GM12864 (cell line): ENCODE measurements around the gene COL8A1.
A peak's percentile ranks its signal among the peaks of the same experiment; 100 is the strongest.
"Not testable (repeated sequence)": the region's sequence is repeated elsewhere in the genome, so short reads cannot be mapped to it uniquely, and the experiment has no call there.

Source experiments
- DNase-seq: peaks from one replicate; pipeline ENCODE4 v3.0.0-alpha.2; 2011; ENCODE audit warnings: low read depth
- H3K4me3 ChIP-seq: 2 replicates; pipeline ENCODE4 v1.5.1; 2011; ENCODE audit warnings: mild to moderate bottlenecking, low read depth, low read length, control low read depth
- TF ChIP-seq, protein P1 (sequence below): IDR thresholded peaks from 2 replicates; pipeline ENCODE4 v1.5.1; 2011; ENCODE audit warnings: low read depth, mild to moderate bottlenecking, moderate library complexity, low read length, control low read depth, inconsistent platforms; ENCODE audit errors: missing control alignments

The COL8A1 gene

GRCh38 chr3:99730870-99731269 lies 92.5 kb downstream of the COL8A1 start:
- TF ChIP-seq, protein P1, sequence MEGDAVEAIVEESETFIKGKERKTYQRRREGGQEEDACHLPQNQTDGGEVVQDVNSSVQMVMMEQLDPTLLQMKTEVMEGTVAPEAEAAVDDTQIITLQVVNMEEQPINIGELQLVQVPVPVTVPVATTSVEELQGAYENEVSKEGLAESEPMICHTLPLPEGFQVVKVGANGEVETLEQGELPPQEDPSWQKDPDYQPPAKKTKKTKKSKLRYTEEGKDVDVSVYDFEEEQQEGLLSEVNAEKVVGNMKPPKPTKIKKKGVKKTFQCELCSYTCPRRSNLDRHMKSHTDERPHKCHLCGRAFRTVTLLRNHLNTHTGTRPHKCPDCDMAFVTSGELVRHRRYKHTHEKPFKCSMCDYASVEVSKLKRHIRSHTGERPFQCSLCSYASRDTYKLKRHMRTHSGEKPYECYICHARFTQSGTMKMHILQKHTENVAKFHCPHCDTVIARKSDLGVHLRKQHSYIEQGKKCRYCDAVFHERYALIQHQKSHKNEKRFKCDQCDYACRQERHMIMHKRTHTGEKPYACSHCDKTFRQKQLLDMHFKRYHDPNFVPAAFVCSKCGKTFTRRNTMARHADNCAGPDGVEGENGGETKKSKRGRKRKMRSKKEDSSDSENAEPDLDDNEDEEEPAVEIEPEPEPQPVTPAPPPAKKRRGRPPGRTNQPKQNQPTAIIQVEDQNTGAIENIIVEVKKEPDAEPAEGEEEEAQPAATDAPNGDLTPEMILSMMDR = no peak
- DNase-seq = no peak
- H3K4me3 ChIP-seq = no peak overlapping the region

DNA sequence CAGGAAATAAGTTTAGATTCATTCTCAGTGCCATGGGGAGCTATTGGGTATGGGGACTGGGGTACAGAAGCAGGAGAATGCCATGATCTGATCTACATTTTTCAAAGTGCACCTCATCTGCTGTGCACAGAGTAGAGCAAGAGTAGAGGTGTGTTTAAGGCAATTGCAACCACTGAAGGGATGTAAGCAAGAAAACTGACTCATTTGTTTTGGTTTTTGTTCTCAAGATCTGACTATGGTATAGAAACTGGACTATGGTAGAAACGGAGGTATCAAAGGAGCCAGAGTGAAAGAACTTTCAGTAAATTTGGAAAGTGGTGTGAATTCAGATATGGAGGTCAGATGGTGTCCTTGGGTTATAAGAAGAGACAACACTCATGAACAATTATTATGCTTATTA lies 93.1 kb downstream of the COL8A1 start:
- H3K4me3 ChIP-seq = no peak overlapping the region
- DNase-seq = no peak
- TF ChIP-seq, protein P1 = no peak

DNA sequence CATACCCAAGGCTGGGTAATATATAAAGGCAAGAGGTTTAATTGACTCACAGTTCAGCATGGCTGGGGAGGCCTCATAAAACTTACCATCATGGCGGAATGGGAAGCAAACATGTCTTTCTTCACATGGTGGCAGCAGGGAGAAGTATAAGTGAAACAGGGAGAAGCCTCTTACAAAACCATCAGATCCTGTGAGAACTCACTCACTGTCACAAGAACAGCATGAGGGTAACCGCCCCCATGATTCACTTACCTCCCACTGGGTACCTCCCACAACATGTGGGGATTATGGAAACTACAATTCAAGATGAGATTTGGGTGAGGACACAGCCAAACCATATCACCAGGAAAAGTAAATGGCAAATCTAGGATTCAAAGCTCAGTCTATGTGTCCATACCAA lies 102.0 kb downstream of the COL8A1 start:
- H3K4me3 ChIP-seq, DNase-seq: not testable (repeated sequence)

DNA sequence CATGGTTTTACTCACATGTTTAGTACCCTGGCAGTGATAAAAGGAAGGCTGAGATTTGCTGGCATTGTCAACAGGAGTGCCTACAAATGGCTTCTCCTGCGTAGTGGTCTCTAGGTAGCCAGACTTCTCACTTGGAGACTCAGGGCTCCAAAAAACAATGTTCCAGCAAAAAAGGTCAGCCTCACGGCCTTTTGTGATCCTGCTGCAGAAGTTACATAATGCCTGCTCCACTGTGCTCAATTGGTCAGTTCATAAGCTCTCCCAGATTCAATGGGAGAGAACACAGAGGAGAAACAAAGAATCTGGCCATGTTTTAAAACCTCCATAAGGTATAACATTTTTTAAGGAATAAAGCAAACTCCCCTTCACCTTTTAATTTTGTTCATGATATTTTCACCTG lies 103.2 kb downstream of the COL8A1 start:
- no peak overlapping the region for H3K4me3 ChIP-seq
- TF ChIP-seq, protein P1 = no peak
- no peak for DNase-seq

DNA sequence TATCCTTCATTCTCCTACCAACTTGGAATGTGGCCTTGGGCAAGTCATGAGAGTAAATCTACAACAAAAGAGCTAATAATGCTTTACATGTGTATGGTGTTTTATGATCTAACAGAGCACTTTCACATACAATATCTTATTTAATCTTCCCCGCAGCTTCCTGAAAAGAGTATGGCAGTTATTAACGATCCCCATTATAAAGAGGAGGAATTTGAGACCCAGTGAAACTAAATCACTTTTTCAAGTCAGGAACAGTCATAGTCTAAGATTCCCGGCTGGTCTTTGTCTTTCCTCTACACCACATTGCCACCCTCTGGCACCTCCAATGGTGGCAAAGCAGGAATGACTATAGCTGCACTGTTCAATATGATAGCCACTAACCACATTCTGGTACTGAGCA lies 109.5 kb downstream of the COL8A1 start:
- no peak for DNase-seq

GRCh38 chr3:99751649-99752048 lies 113.3 kb downstream of the COL8A1 start:
- no peak overlapping the region for H3K4me3 ChIP-seq
- TF ChIP-seq, protein P1 = no peak
- no peak for DNase-seq

More for the DNA sequence above, 109.5 kb downstream of the COL8A1 start:
- H3K4me3 ChIP-seq = no peak overlapping the region
- TF ChIP-seq, protein P1 = no peak

- TF ChIP-seq, protein P1 = peak; percentile 65
- DNase-seq = peak; percentile 22
- H3K4me3 ChIP-seq = no peak overlapping the region
These were observed 115.0 kb downstream of the COL8A1 start for GRCh38 chr3:99753268-99753975.
